NCI-H510A (cell line): Measurements from ENCODE around the gene BUB1B.
"Not testable (repeated sequence)": the region's sequence is repeated elsewhere in the genome, so short reads cannot be mapped to it uniquely, and the experiment has no call there.

Experiments
- DNase-seq: peaks from one replicate; lab custom pipeline; 2025; lab: John Stamatoyannopoulos, UW

Gene BUB1B, protein sequence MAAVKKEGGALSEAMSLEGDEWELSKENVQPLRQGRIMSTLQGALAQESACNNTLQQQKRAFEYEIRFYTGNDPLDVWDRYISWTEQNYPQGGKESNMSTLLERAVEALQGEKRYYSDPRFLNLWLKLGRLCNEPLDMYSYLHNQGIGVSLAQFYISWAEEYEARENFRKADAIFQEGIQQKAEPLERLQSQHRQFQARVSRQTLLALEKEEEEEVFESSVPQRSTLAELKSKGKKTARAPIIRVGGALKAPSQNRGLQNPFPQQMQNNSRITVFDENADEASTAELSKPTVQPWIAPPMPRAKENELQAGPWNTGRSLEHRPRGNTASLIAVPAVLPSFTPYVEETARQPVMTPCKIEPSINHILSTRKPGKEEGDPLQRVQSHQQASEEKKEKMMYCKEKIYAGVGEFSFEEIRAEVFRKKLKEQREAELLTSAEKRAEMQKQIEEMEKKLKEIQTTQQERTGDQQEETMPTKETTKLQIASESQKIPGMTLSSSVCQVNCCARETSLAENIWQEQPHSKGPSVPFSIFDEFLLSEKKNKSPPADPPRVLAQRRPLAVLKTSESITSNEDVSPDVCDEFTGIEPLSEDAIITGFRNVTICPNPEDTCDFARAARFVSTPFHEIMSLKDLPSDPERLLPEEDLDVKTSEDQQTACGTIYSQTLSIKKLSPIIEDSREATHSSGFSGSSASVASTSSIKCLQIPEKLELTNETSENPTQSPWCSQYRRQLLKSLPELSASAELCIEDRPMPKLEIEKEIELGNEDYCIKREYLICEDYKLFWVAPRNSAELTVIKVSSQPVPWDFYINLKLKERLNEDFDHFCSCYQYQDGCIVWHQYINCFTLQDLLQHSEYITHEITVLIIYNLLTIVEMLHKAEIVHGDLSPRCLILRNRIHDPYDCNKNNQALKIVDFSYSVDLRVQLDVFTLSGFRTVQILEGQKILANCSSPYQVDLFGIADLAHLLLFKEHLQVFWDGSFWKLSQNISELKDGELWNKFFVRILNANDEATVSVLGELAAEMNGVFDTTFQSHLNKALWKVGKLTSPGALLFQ

DNA sequence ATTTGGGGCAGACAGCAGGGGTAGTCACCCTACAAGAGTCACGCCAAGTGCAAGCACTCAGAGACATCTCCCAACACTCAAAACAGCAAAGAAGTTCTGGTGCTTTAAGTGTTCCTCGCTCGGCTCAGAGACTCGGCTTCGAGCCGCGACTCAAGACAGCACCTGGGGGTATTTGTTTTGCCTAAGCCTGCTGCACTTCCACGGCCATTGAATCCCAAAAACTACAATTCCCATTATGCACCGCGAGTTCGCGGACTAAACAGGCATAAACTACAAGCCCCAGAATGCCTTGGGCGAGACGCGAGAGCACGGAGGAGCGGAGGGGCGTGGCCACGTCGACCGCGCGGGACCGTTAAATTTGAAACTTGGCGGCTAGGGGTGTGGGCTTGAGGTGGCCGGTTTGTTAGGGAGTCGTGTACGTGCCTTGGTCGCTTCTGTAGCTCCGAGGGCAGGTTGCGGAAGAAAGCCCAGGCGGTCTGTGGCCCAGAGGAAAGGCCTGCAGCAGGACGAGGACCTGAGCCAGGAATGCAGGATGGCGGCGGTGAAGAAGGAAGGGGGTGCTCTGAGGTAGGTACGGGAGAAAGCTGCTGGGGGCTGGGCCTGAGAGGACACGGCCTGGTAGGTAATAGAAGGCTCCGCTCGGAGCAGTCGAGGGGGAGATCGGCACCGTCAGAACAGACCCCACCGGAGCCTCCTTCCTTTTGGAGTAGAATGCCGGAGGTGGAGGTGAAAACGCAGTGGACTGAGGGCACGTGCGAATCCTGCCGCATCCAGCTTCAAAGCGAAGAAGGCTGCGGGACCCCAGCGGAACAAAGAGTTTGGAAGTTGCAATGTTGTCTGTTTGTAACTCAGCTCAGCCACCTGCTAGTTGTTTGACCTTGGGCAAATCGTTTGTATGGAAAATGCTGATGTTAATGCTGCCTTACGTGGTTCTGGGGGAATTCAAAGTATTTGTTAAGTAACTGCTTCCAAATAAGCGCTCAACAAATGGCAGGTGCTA, at the start of gene BUB1B:
Gene BUB1B (plus strand): TSS at position 381 of the 1,000 bp plus-strand sequence. CDS start 152 bp downstream, at position 533.
- peak; percentile 84 for DNase-seq

DNA sequence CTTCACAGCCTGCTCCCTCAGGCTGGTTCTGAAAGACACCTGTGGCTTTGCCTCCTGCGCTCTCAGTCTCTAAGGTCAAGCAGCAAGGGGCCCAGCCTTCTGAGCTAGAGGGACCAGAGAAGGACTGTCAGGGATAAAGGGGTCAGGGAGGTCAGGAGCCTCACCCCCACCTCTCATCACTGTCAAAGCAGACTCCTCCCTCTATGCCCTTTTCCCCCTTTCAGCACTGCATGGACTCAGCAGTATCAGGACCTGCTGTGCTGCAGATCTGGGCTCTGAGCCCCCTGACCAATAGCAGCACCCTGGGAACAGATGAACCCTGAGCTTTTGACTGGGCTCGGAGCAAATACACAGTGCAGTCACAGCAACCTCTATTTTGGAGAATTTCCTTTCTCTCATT, 49.0 kb upstream of the BUB1B start:
- DNase-seq = no peak

DNA sequence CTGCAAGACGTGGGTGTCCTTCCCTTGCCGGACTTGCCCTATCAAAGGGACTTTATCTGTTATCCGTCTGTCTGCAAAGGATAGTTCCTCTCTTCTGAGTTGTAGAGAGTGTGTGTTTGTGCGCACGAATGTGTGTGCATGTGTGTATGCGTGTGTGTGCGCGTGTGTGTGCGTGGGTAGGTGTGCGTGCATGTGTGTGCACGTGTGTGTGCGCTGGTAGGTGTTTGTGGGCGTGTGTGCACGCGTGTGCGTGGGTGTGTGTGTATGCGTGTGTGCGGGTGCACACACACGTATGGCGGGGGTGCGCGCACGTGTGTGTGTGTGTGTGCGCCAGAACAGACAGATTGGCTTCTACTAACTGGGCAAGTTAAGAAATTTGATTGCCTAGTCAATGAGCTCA, 48.1 kb upstream of the BUB1B start:
- no peak for DNase-seq

DNA sequence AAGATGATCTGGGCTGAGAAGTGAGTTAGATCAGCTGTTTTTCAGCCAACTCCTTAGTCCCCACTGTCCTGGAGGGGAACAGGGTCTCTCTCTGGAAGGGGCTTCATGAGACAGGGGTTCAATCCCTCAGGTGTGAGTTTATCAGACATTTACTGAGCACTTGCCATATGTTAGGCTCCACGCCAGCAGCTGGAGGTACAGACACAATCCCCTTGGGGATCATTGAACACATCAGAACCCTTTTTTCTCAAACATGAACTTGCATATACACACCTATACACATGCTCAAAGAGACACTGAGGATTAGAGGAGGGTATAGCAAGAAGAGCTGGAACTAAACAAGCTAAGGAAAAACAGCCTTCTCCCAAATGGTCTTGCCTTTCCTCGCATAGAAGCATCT, 46.7 kb upstream of the BUB1B start:
- no peak for DNase-seq

DNA sequence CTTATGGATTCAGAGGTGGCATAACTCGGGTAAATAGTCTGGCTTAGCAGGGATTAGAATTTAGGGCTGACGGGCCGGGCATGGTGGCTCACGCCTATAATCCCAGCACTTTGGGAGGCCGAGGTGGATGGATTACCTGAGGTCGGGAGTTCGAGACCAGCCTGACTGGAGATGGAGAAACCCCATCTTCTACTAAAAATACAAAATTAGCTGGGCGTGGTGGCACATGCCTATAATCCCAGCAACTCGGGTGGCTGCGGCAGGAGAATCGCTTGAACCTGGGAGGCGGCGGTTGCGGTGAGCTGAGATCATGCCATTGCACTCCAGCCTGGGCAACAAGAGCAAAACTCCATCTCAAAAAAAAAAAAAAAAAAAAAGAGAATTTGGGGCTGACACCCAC, 45.8 kb upstream of the BUB1B start:
- not testable (repeated sequence) for DNase-seq

DNA sequence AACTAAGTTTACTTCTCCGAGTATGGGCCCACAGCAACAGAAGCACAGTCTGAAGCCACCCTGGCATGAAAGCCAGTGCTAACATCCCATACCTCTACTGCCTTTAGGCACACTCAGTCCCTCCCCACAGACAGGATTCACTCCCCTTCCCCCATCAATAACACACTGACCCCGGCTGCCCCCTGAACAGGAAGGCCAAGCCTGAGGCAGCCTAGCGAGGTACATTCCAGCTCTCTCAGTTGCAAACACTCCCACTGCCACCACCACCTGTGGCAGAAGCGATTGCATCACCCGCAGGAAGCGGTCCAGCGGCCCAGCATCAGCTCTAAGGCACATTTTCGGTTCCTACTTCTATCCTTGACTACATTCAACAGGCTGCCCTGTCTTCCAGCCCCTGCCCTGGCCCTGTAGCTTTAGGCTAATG, 45.2 kb upstream of the BUB1B start:
- no peak for DNase-seq

DNA sequence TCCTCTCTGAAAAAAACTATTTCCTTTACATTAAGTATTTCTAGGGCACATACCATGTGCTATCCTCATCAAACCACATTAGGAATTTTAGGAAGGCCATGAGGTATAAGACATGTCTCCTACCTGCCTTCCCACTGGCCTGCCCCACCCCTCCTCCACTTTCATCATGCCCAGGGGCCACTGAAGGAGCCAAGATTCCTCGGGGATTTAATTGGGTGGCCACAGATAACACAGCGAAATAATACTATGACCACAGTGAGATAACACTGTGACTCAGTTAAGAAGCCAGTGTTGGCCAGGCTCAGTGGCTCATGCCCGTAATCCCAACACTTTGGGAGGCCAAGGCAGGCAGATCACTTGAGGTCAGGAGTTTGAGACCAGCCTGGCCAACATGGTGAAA, 42.4 kb upstream of the BUB1B start:
- no peak for DNase-seq

DNA sequence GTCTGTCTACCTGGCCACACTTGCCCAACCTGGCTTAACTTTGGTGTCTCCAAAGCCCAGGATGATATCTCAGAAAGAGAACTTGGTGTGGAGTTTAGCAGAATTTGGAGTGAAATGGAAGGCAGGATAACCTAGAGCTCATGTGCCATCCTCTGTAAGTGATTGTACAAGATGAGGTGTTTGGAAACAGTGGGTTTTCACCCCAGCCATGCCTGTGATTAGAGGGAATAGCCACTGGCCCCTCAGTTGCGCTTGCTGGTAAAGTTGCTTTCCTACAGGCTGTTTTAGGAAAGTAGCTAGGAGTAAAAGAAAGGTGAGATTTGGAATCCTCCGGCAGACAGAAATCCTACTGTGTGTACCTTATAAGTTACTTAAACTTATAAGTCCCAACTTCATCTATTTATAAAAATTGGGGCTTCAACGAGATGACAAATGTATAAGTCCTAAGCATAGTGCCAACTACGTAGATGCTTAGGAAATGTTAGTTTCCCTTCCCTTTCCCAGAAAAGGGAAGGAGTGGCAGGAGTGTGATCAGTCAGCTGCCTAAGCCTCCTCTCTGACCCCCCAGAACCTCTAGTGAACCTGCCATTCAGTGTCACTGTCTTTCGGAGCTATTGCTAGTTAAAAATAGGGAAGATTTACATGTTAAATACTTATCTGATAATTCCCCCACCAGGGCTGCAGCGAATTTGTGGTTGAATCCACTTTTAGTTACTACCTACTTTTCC, 38.8 kb upstream of the BUB1B start:
- DNase-seq = no peak

DNA sequence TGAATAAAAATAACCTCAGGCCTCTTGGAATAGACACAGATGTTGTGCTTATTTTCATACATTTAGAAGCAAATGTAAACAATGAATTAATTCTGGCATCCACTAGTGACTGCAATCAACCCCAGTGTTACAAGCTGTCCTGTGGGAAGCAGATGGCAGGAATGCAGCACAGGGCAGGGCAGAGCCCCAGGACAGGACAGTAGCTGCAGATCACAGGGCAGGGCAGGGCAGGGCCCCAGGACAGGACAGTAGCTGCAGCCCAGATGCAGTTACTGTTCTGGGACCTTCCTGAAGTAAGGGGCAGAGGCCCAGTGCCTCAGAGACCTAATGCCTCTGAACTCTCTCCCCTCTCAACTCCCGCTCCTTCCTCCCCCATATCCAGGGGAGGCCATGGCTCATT, 37.9 kb upstream of the BUB1B start:
- DNase-seq = not testable (repeated sequence)

DNA sequence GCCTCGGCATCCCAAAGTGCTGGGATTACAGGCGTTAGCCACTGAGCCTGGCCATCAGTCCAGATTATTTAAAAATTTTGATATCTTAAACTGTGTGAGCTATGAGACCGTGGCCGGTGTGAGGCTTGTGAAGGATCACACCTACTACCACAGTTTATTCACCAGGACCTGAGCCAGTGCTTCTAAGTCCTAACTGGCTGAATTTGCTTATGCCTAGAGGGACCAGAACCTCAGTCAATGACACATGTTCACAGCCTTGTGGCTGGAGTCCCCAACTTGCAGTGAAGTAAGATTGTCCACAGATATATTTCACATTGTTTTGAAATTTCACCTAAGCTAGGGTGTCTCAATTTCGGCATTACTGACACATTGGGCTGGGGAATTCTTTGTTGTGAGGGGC, 37.0 kb upstream of the BUB1B start:
- DNase-seq = not testable (repeated sequence)

DNA sequence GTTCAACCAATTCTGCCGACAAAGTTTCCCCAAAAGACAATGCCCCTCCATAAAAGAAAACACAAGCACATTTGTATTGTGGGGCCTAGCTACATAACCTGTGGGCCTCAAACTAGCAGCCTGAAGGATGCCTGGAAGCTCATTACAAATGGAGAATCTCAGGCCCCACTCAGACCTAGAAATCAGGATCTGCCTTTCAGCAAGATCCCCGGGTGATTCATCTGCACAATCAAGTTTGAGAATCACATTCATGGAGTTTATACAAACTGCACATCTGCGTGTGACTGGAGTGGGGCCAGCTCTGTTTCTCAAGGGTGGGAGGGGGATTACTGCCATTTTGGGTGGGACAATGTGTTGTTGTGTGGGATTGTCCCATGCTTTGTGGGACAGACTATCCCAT, 36.5 kb upstream of the BUB1B start:
- not testable (repeated sequence) for DNase-seq

DNA sequence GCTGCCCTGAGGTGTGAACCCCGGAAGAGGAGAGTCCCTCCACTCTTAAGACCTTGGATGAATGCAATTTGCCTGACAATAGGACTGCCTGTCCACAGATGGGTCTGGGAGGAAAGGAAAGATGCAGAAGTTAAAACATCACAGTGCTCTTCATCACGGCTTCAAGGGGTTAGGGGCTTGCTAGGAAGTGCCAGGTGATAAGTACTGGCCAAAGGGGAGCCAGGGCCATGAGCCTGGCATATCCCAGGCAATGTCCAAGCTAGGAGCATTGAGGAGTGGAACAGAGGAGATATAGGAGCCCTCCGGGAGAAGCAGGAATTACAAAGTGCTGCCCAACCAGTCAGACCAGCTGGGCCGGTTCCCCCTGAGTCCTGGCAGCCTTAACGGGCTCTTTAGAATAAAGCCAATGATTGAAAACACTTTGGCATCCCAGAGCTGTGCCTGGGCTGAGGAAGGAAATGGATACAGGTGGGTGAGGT, 36.0 kb upstream of the BUB1B start:
- not testable (repeated sequence) for DNase-seq

DNA sequence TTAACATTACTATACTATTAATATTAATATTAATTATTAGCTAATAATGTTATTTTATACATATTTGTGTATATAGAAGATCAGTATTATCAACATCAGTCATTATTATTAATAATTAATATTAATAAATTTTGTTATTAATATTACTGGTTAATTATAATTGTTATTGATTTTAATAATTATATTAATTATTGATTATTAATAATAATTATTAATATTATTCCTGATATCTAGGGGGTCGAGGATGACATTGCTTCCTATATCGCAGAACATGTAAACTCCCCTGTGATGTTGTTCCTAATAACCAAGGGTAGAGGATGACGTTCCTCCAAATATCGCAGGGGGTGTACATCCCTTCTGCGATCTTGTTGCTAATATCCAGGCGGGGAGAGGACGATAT, 34.9 kb upstream of the BUB1B start:
- no peak for DNase-seq

DNA sequence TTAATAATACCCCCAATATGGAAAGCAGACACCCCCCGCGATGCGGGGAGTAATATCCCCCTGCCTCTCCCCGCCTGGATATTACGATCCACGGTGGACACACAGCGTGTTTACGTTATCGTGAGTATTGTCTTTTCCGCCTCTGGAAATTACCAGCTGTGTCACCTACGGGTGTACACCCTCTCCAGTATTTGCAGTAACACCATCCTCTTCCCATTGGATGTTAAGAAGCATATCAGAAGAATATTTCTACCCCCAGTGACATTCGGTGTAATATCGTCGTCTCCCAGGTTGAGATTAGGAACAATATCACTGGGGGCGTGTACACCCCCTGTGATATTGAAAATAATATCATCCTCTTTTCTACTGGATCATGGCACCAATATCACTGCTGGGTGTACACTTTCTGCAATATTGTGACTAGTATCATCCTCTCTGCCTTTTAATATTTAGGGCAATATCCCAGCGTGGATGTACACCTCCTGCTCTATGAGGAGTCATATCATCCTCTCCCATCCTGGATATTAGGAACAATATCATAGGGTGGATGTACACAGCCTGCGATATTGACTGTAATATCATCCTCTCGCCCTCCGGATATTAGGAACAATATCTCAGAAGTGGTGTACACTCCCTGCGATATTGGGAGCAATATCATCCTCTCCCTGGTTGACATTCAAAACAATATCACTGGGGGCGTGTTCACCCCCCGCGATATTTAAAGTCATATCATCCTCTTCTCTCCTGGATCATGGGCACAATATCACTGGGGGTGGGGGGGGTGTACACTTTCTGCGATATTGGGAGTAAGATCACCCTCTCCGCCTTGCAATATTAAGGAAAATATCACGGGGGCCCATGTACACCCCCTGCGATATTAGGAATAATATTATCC, 31.9 kb upstream of the BUB1B start:
- DNase-seq = no peak

DNA sequence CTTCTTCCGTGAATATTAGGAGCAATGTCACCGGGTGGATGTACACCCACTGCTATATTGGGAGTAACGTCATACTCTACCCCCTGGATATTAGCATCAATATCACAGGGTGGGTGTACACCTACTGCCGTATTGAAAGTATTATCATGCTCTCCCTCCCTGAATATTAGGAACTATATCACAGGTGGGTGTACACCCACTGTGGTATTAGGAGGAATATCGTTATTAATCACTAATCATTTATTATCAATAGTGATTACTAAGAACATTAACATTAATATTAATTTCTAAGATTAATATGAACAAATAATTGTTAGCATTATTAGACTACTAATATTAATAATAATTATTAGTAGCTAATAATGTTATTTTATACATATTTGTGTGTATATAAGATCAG, 30.8 kb upstream of the BUB1B start:
- no peak for DNase-seq

DNA sequence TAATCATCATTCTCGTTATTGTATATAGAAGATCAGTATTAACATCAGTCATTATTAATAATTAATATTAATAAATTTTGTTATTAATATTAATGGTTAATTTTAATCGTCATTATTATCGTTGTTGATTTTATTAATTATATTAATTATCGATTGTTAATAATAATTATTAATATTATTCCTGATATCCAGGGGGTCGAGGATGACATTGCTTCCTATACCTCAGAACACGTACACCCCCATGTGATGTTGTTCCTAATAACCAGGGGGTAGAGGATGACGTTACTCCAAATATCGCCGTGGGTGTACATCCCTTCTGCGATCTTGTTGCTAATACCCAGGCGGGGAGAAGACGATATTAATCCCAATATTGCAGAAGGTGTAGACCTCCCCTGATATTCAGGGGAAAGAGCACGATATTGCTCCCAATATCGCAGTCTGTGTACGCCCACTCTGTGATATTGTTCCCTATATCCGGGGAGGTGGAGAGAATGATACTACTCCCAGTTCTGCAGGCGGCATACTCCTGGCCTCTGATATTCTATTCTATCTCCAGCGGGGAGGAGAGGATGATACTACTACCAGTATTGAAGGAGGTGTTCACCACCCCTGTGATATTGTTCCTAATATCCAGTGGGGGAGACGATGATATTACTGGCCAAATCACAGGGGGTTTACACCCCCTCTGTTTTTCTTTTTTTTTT, 29.9 kb upstream of the BUB1B start:
- no peak for DNase-seq

DNA sequence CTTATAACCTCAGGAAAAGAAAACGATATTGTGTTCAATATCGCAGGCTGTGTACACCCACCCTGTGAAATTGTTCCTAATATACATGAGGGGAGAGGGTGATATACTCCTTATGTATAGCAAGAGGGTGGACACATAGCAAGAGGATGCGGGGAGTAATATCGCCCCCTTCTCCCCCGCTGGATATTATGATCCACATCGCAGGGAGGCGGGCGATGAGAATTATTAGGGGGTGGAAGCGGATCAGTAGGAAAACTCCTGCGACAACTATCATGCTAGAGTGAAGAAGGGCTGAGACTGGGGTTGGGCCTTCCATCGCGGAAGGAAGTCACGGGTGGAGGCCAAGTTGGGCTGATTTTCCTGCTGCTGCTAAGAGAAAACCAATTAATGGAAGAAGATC, 27.3 kb upstream of the BUB1B start:
- no peak for DNase-seq

DNA sequence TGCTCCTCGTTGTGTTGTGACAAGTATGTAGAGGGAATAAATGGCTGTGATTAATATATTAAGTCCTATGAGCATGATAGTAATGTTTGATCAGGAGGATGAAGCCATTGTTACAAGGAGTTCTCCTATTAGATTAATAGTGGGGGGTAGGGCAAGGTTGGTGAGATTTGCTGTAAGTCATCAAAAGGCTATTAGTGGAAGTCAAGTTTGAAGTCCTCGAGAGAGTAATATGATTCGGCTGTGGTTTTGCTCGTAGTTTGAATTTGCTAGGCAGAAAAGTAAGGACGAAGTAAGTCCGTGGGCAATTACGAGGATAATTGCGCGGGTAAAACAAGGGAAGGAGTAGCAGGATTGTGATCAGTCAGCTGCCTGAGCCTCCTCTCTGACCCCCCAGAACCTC, 26.0 kb upstream of the BUB1B start:
- DNase-seq = no peak
